SK-N-MC (cell line): Measurements from ENCODE around the gene TNFSF8.

Source experiments
- EZH2 ChIP-seq: fragments of 200-600 bp; sonication (generic); IDR thresholded peaks from one replicate; pipeline ENCODE4 v1.6.1; 2017; ENCODE audit warnings: antibody characterized with exemption
- POLR2AphosphoS5 ChIP-seq: IDR thresholded peaks from 2 replicates; pipeline ENCODE4 v1.6.1; 2012; ENCODE audit warnings: mild to moderate bottlenecking, low read depth, low read length, borderline replicate concordance

DNA sequence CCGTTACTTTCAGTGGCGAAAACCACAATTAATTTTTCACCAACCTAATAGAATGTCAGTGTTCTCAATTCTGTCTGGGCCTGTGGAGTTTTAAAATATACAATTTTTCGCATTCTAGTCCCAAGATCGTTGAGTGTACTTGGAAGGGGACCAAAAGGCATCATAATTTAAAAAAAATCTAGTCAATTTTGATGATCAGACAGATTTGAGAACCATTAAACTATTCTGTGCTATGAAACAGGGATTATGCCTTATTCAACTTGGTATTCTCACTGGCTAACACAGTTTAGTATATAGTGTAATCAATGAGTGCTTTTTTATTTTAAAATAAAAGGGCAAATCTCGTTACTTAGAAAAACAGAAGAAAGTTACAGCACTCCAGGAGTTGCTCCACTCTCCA lies 63.1 kb downstream of the TNFSF8 start:
- no peak for TF ChIP-seq EZH2
- TF ChIP-seq POLR2AphosphoS5, result no peak
